ENCODE measurements around the gene CD2BP2. TPM values are rescaled to one million over a fixed set of nuclear protein-coding genes. Genes with fewer than 3 reads are reported as not detected.

The CD2BP2 gene
- 42.1 and 51.8 TPM in 2 replicates for total RNA-seq

DNA sequence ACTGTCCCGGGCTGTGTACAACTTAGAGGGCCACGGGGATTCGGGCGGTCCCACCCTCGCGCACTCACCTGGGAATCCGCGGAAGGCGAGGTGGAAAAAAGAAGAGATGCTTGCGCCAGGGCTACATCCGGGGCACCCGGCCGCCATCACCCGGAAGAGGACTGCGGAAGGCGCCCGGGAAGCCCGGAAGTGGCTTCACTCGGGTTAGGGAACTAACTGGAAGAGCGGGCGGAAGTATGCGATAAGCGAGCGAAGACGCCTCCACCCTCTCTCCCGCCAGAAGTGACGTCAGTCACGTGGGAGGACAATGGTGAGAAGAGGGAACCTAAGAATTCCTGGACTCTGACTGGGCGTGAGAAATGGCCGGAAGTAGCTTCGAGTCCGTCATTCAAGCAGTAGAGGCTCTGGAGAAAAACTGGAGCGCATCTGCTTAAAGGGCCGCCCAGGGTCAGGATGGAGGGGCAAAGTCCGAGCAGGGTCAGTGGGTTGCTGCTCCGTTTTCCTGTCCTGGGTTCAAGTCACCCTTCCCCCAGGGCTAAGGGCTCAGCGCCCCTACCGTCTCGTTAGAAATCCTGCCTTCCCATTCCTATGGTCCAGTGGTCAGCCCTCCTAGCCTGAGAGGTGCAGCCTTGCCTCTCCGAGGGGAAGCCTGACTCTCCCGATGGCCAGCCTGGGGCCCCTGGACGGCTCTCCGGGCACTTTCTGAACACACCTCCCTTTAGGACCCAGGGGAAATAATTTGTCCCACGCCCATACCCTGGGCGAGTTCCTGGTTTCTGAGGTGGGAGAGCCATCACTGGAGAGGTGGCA is at the start of gene CD2BP2:
Gene CD2BP2 (minus strand): TSS at position 165 of the 810 bp plus-strand sequence. CDS start 627 bp downstream, outside the sequence.

DNA sequence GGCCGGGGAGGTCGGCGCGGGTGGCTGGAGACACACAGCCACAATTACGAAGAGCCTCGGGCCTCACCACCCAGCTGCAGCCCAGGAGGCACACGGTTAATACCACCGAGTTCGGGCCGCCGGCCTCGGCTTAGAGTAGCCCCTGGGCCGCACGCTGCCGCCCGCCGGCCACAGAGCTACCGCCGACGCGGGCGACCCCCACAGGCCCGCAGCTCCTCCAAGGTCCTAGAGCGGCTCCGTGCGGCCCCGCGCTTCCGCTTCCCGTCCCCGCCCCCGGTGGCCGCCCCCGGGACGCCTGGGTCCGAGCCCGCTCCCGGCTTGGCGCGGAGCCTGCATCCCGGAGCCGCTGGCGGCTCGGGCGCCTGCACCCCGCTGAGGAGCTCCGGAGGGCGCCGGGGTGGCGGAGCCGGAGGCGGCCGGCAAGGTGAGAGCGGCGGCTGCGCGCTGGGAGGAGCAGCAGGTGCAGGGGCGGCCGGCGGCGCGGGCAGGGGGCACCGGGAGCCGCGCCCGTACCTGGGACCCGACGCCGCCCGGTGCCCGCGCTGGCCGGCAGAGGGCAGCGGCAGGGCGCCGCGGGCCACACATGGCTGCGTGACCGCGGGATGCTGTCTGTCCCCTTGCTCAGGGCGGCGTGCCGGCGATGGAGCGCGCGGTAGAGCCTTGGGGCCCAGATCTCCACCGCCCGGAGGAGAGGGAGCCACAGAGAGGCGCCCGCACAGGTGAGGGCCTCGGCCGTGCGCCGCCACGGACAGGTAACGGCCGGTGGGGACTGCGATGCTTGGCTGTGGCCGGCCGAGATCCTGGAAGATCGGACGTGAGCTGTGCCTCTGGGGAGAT is 40.3 kb upstream of the CD2BP2 start, which contains the start of gene ZNF48:
Gene ZNF48 (plus strand): TSS at position 266 of the 837 bp plus-strand sequence. CDS start 375 bp downstream, at position 641.

DNA sequence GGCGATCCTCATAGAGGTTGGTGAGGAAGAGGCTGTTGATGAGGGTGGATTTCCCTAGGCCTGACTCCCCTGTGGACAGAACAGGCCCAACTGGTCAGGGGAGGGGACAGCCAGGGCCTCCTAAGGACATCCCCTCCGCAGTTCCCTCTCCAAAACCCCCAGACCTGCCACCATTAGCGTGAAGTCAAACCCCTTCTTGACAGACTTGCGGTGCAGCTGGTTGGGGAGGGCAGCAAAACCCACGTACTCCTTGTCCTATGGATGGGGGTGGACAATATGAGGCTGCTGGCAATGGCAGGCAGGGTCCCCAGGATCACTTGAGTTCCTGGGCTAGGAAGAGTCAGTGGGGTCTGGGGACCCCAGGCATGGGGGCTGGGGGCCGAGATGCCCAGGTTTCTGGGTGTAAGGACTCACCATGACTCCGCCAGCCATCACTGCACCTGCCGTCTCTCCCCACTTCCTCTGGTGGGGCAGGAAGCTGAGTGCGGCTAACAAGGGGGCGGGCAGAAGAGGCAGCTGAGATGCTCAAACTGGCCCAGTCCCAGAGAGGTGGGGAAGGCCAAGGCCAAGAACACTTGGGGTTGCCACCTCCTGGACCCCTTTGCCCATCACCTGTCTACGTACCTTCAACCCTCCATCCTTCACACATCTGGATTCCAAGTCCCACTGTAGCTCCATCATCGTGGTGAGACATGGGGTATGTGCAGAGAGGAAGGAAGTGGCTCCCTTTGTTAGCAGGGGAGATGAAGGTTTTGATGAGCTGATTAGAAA is 27.2 kb upstream of the CD2BP2 start, which contains the start of gene SEPTIN1:
Gene SEPTIN1 (minus strand): TSS at position 451 of the 771 bp plus-strand sequence. CDS start 19 bp downstream, at position 432.

DNA sequence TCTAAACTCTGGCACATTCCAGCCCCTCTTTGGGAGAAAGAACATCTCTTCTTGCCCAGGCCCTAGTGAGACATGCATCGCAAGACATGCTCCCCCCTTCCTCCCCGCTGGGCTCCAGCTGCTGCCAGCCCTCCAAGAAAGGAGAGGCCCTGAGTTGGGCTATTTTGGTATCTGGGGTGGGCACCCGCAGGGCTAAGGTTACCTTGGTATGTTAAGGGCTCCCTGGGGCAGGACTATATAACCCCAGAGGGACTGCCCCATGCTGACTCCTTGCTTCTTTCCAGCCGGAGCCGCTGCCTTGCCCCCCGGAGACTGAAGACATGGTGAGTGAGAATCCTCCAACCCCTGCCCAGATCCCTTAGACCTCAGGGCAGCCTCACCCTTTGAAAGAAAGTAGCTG is 19.4 kb upstream of the CD2BP2 start, which contains the start of gene MYL11:
Gene MYL11 (plus strand): TSS at position 265 of the 400 bp plus-strand sequence. CDS start 56 bp downstream, at position 321.

DNA sequence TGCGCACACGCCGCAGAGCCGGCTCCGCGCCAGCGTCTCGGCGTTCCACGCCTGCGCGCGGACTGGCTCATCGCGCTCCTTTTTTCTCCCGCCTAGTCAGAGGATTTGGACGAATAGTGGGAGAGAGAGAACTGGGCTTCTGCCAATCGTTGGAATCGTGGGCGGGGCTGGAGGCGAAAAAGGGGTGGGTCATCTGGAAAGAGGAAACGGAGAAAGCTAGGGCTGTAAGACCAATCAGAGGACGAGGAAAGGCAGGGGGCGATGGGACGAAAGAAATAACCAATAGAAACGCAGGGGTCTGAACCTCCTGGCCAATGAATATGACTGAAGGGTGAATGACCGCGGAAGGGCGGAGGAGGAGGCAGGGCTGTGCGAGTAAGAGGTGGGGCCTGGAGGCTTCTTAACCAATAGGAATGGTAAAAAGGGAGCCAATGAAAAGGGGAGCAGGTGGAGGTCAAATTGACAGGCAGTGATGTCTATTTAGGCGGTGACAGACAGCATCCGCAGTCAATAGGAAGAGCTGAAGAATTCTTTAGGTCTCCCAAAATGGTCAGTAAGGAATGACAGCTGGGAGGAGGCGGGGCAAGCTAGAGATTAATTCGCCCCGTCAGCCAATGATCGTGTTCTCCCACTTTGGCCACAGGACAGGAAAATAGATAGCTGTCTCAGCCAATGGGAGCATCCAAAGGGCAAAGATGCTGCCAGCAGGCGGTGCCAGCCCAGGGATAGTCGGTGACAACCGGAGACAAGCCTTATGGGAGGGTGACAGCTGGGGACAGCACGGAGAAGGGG is 15.5 kb upstream of the CD2BP2 start, which contains the start of gene TBC1D10B:
Gene TBC1D10B (minus strand): TSS at position 39 of the 792 bp plus-strand sequence. CDS start 311 bp downstream, outside the sequence.

Other genes starting within 250 kb of the CD2BP2 start
- gene GDPD3, start 241.8 kb downstream of the CD2BP2 start, total RNA-seq = 0.49 and 2.5 TPM in 2 replicates
- gene MAPK3, start 232.1 kb downstream of the CD2BP2 start, total RNA-seq = 27.4 and 39.0 TPM in 2 replicates
- 3.1 and 3.2 TPM in 2 replicates for gene CORO1A, start 171.7 kb downstream of the CD2BP2 start, total RNA-seq
- 28.4 and 30.9 TPM in 2 replicates for gene BOLA2B, start 161.6 kb downstream of the CD2BP2 start, total RNA-seq
- gene SLX1A, start 161.4 kb downstream of the CD2BP2 start, total RNA-seq = 41.9 and 45.5 TPM in 2 replicates
- 2.3 and 4.7 TPM in 2 replicates for gene SULT1A3, start 156.1 kb downstream of the CD2BP2 start, total RNA-seq
- 0.16 and 6.2 TPM in 2 replicates for gene NPIPB13, start 106.8 kb downstream of the CD2BP2 start, total RNA-seq
- gene TBC1D10B, start 15.2 kb upstream of the CD2BP2 start, total RNA-seq = 26.9 and 47.2 TPM in 2 replicates
- gene MYL11, start 19.5 kb upstream of the CD2BP2 start, total RNA-seq = 0.97 TPM in 1 of 2 replicates, not detected in the other
- gene SEPTIN1, start 27.3 kb upstream of the CD2BP2 start, total RNA-seq = 0.50 TPM in 1 of 2 replicates, not detected in the other
- 9.1 and 13.3 TPM in 2 replicates for gene ZNF48, start 40.1 kb upstream of the CD2BP2 start, total RNA-seq
- 7.8 and 9.0 TPM in 2 replicates for gene ZNF771, start 52.3 kb upstream of the CD2BP2 start, total RNA-seq
- 29.2 and 37.9 TPM in 2 replicates for gene DCTPP1, start 74.7 kb upstream of the CD2BP2 start, total RNA-seq
- gene SEPHS2, start 90.6 kb upstream of the CD2BP2 start, total RNA-seq = 11.2 and 18.0 TPM in 2 replicates
- gene ITGAL, start 117.4 kb upstream of the CD2BP2 start, total RNA-seq = not detected in 2 replicates
- gene ZNF768, start 171.3 kb upstream of the CD2BP2 start, total RNA-seq = 9.4 and 13.2 TPM in 2 replicates
- 3.9 and 8.4 TPM in 2 replicates for gene ZNF747, start 179.6 kb upstream of the CD2BP2 start, total RNA-seq
- 2.8 and 3.5 TPM in 2 replicates for gene ZNF764, start 203.1 kb upstream of the CD2BP2 start, total RNA-seq
- gene ZNF688, start 216.4 kb upstream of the CD2BP2 start, total RNA-seq = 9.1 and 10.6 TPM in 2 replicates
- gene ZNF785, start 230.4 kb upstream of the CD2BP2 start, total RNA-seq = 6.8 and 10.0 TPM in 2 replicates

Measured in bladder microvascular endothelial cell (primary cell).